Astrocyte (in vitro differentiated cells and primary cell): ENCODE results near the gene B3GALNT2. TPM values are rescaled to one million over a fixed set of nuclear protein-coding genes. Genes with fewer than 3 reads are reported as not detected.
"Not testable (repeated sequence)": the region's sequence is repeated elsewhere in the genome, so short reads cannot be mapped to it uniquely, and the experiment has no call there.

Experiments
- DNase-seq: peaks from one replicate; pipeline ENCODE4 v3.0.0-alpha.2; 2010; ENCODE audit warnings: low read depth
- FAIRE-seq: peaks from 2 replicates; lab custom pipeline; 2011; peaks lifted over from hg19 to GRCh38; lab: Jason Lieb, UNC
- H2AFZ ChIP-seq: 2 replicates; pipeline ENCODE4 v1.6.0; 2012; ENCODE audit warnings: low read depth, low read length, inconsistent platforms
- H3K27ac ChIP-seq: 2 replicates; pipeline ENCODE4 v1.5.1; 2011; ENCODE audit warnings: low read depth, low read length, inconsistent platforms
- H3K27me3 ChIP-seq: 2 replicates; pipeline ENCODE4 v1.6.0; 2011; ENCODE audit warnings: low read length, inconsistent platforms; ENCODE audit not compliant: insufficient read depth
- H3K36me3 ChIP-seq: 2 replicates; pipeline ENCODE4 v1.5.1; 2011; ENCODE audit warnings: low read length, inconsistent platforms; ENCODE audit not compliant: insufficient read depth
- H3K4me1 ChIP-seq: 2 replicates; pipeline ENCODE4 v1.5.1; 2011; ENCODE audit warnings: low read length, inconsistent platforms; ENCODE audit not compliant: insufficient read depth
- H3K4me2 ChIP-seq: 2 replicates; pipeline ENCODE4 v1.6.0; 2012; ENCODE audit warnings: low read length, inconsistent platforms
- H3K4me3 ChIP-seq: 2 replicates; pipeline ENCODE4 v1.5.1; 2011; ENCODE audit warnings: low read depth, mild to moderate bottlenecking, low read length, inconsistent platforms; ENCODE audit not compliant: insufficient read depth
- H3K79me2 ChIP-seq: 2 replicates; pipeline ENCODE4 v1.6.0; 2012; ENCODE audit warnings: mild to moderate bottlenecking, low read length, inconsistent platforms; ENCODE audit not compliant: insufficient read depth
- H3K9ac ChIP-seq: 2 replicates; pipeline ENCODE4 v1.6.0; 2012; ENCODE audit warnings: mild to moderate bottlenecking, low read length, inconsistent platforms
- H3K9me3 ChIP-seq: 2 replicates; pipeline ENCODE4 v1.5.1; 2012; ENCODE audit warnings: low read depth, mild to moderate bottlenecking, low read length, inconsistent platforms; ENCODE audit not compliant: insufficient read depth
- H4K20me1 ChIP-seq: 2 replicates; pipeline ENCODE4 v1.6.0; 2012; ENCODE audit warnings: low read length, inconsistent platforms; ENCODE audit not compliant: insufficient read depth
- H3K27ac Mint-ChIP-seq: one replicate; pipeline ENCODE4 v1.8.0; 2021; ENCODE audit warnings: mild to moderate bottlenecking, mixed read lengths; ENCODE audit not compliant: unreplicated experiment
- H3K27me3 Mint-ChIP-seq: one replicate; pipeline ENCODE4 v1.8.0; 2021; ENCODE audit warnings: low read depth, mixed read lengths; ENCODE audit not compliant: unreplicated experiment
- H3K36me3 Mint-ChIP-seq: one replicate; pipeline ENCODE4 v1.8.0; 2021; ENCODE audit warnings: low read depth, mixed read lengths; ENCODE audit not compliant: unreplicated experiment
- H3K4me1 Mint-ChIP-seq: one replicate; pipeline ENCODE4 v1.8.0; 2021; ENCODE audit warnings: low read depth, mixed read lengths; ENCODE audit not compliant: unreplicated experiment
- H3K4me3 Mint-ChIP-seq: one replicate; pipeline ENCODE4 v1.8.0; 2021; ENCODE audit warnings: mild to moderate bottlenecking, moderate library complexity, mixed read lengths; ENCODE audit not compliant: unreplicated experiment
- H3K9me3 Mint-ChIP-seq: one replicate; pipeline ENCODE4 v1.8.0; 2021; ENCODE audit warnings: mild to moderate bottlenecking, mixed read lengths; ENCODE audit not compliant: unreplicated experiment
- CTCF ChIP-seq: IDR thresholded peaks from 2 replicates; pipeline ENCODE4 v1.5.1; 2011; ENCODE audit warnings: low read depth, mild to moderate bottlenecking, inconsistent platforms, low read length, moderate library complexity; ENCODE audit not compliant: insufficient read depth
- EZH2 ChIP-seq: IDR thresholded peaks from 2 replicates; pipeline ENCODE4 v1.6.1; 2012; ENCODE audit warnings: mild to moderate bottlenecking, low read length, inconsistent platforms; ENCODE audit not compliant: insufficient read depth
- total RNA-seq: library from RNA; stranded (reverse); gene quantifications from 2 replicates; pipeline ENCODE4 v1.2.1, GENCODE V29; 2021

The B3GALNT2 gene
- total RNA-seq, 1 donor from 2014 or later, result 40.5 TPM

GRCh38 chr1:235552146-235552716, 48.0 kb upstream of the B3GALNT2 start:
- Mint-ChIP-seq H3K36me3 (no peaks in the 10 kb centered on the region), H3K9me3 (no peaks in the 10 kb centered on the region), H3K27ac (peak overlapping the region; percentile 12), H3K27me3 (no peaks in the 10 kb centered on the region), H3K4me3 (no peak overlapping the region), H3K4me1 (no peaks in the 10 kb centered on the region)
- Histone ChIP-seq H3K4me1 (no peaks in the 10 kb centered on the region), H3K79me2 (no peaks in the 10 kb centered on the region), H3K4me2 (no peak overlapping the region), H3K9ac (no peak overlapping the region), H3K36me3 (no peaks in the 10 kb centered on the region), H2AFZ (no peak overlapping the region), H4K20me1 (no peaks in the 10 kb centered on the region), H3K27ac (no peak overlapping the region), H3K9me3 (no peaks in the 10 kb centered on the region), H3K27me3 (peaks cover 2% of the 10 kb centered on the region), H3K4me3 (no peak overlapping the region)
- no peak for TF ChIP-seq EZH2
- TF ChIP-seq CTCF, result no peak
- DNase-seq, result no peak
- no peak for FAIRE-seq

- Histone ChIP-seq H3K27me3 (peaks cover 2% of the 10 kb centered on the region), H3K4me2 (no peak overlapping the region), H3K9ac (no peak overlapping the region), H3K9me3 (no peaks in the 10 kb centered on the region), H4K20me1 (no peaks in the 10 kb centered on the region), H3K4me1 (no peaks in the 10 kb centered on the region), H3K79me2 (no peaks in the 10 kb centered on the region), H3K4me3 (no peak overlapping the region), H3K36me3 (no peaks in the 10 kb centered on the region), H3K27ac (no peak overlapping the region), H2AFZ (no peak overlapping the region)
- TF ChIP-seq EZH2, result no peak
- no peak for TF ChIP-seq CTCF
- Mint-ChIP-seq H3K36me3 (no peaks in the 10 kb centered on the region), H3K4me3 (no peak overlapping the region), H3K9me3 (no peaks in the 10 kb centered on the region), H3K4me1 (no peaks in the 10 kb centered on the region), H3K27me3 (no peaks in the 10 kb centered on the region), H3K27ac (no peak overlapping the region)
- no peak for DNase-seq
- no peak for FAIRE-seq
Measured at GRCh38 chr1:235549351-235550139, 45.3 kb upstream of the B3GALNT2 start.

- H3K9me3 ChIP-seq, H3K4me1 ChIP-seq, H3K36me3 Mint-ChIP-seq, H3K27ac Mint-ChIP-seq, H4K20me1 ChIP-seq, H3K9ac ChIP-seq, FAIRE-seq, H3K79me2 ChIP-seq, H3K4me2 ChIP-seq, H2AFZ ChIP-seq, DNase-seq, H3K4me3 Mint-ChIP-seq, H3K4me1 Mint-ChIP-seq, H3K27ac ChIP-seq, H3K36me3 ChIP-seq, H3K4me3 ChIP-seq, H3K27me3 ChIP-seq, H3K9me3 Mint-ChIP-seq, H3K27me3 Mint-ChIP-seq: not testable (repeated sequence)
Measured at GRCh38 chr1:235546369-235547155, 42.3 kb upstream of the B3GALNT2 start.
